Body of pancreas (tissue), 4 donors: Measurements from ENCODE around the gene ARHGAP22. TPM values are rescaled to one million over a fixed set of nuclear protein-coding genes. Genes with fewer than 3 reads are reported as not detected.

Experiments
- ATAC-seq: fragments of 150-250 bp; one replicate; pipeline ENCODE4 v1.9.1; 2016
- DNase-seq, 4 donors: peaks; one replicate each; pipeline ENCODE4 v3.0.0-alpha.2; 2019
- H3K27ac ChIP-seq, 4 donors: fragments of 200-600 bp; sonication (generic); 1 replicate in 3 of 4; 2 replicates in 1 of 4; pipeline versions ENCODE4 v1.5.1 to v1.6.1; 2016 to 2019; ENCODE audit warnings: mild to moderate bottlenecking in 1 of 4, mixed read lengths in 1 of 4, moderate library complexity in 1 of 4
- H3K27me3 ChIP-seq, 2 donors: fragments of 200-600 bp; sonication (generic); one replicate each; pipeline ENCODE4 v1.6.0; 2016; ENCODE audit warnings: mild to moderate bottlenecking in 1 of 2
- H3K36me3 ChIP-seq, 2 donors: fragments of 200-600 bp; sonication (generic); replicated peaks in 1 of 2; 2 replicates each; pipeline ENCODE4 v1.5.1; 2016; ENCODE audit warnings: low read depth in 2 of 2; ENCODE audit not compliant: insufficient read depth in 1 of 2
- H3K4me1 ChIP-seq: fragments of 200-600 bp; sonication (generic); one replicate; pipeline ENCODE4 v1.6.0; 2016
- H3K4me3 ChIP-seq, 2 donors: fragments of 200-600 bp; sonication (generic); 1 replicate in 1 of 2; 2 replicates in 1 of 2; pipeline ENCODE4 v1.5.1; 2016 to 2019
- H3K9me3 ChIP-seq, 3 donors: fragments of 200-600 bp; sonication (generic); 1 replicate in 2 of 3; 2 replicates in 1 of 3; pipeline ENCODE4 v1.5.1; 2016
- POLR2A ChIP-seq, 3 donors: fragments of 450-650 bp; IDR thresholded peaks; one replicate each; pipeline ENCODE4 v1.6.1; 2016; ENCODE audit warnings: antibody characterized with exemption in 3 of 3, mild to moderate bottlenecking in 2 of 3
- WGBS, 2 donors: methylation state at CpG; one replicate each; pipeline ENCODE4 v1.1.5; 2017; 5-methylcytosine and 5-hydroxymethylcytosine counted together
- intact Hi-C: fragments of 100-400 bp; cut with DNase I; formaldehyde crosslinking; loops from one replicate; pipeline ENCODE4 v1.15.1; 2023
- total RNA-seq, 2 donors: library from RNA; depleted of rRNA; stranded (reverse); fragments of >200 nt; gene quantifications; one replicate each; pipeline ENCODE4 v1.1.0, GENCODE V29; 2016
- TF ChIP-seq, protein P1 (sequence below), 7 experiments: fragments of 450-650 bp in 4 of 7; fragments of 200-600 bp in 3 of 7; sonication (generic) in 3 of 7; IDR thresholded peaks; one replicate each; pipeline ENCODE4 v1.5.1; 2016 to 2019; ENCODE audit warnings: antibody characterized with exemption in 7 of 7

Gene ARHGAP22
- total RNA-seq, 2 donors from 2014 or later: 1.6 to 4.6 TPM

DNA sequence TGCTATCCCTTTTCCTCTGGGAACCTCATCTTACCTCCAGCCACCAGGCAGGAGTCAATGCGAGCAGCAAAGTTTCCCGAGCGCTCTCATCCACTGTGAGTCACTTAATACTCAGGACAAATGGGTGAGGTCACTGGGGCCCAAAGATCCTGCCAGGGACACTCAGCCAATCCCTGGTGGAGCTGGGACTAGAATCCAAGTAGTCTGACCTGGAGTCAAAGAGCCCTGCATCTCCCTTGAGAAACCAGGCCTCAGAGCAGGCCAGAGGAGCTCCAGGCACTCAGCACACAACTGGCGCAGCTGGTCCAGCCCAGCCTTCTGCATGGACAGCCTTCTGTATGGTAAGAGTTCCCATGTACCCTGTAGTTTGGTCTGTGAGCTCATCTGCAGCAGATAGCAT is 156.1 kb downstream of the ARHGAP22 start:
- TF ChIP-seq POLR2A (IDR thresholded peaks at IDR 0.05): no peak
- TF ChIP-seq, protein P1, sequence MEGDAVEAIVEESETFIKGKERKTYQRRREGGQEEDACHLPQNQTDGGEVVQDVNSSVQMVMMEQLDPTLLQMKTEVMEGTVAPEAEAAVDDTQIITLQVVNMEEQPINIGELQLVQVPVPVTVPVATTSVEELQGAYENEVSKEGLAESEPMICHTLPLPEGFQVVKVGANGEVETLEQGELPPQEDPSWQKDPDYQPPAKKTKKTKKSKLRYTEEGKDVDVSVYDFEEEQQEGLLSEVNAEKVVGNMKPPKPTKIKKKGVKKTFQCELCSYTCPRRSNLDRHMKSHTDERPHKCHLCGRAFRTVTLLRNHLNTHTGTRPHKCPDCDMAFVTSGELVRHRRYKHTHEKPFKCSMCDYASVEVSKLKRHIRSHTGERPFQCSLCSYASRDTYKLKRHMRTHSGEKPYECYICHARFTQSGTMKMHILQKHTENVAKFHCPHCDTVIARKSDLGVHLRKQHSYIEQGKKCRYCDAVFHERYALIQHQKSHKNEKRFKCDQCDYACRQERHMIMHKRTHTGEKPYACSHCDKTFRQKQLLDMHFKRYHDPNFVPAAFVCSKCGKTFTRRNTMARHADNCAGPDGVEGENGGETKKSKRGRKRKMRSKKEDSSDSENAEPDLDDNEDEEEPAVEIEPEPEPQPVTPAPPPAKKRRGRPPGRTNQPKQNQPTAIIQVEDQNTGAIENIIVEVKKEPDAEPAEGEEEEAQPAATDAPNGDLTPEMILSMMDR (IDR thresholded peaks at IDR 0.05): no peak
- Histone ChIP-seq H3K36me3 (no peaks in the 10 kb centered on the region), H3K27ac (no peak overlapping the region), H3K4me1 (peaks cover 2% of the 10 kb centered on the region), H3K4me3 (no peak overlapping the region), H3K9me3 (no peaks in the 10 kb centered on the region), H3K27me3 (no peaks in the 10 kb centered on the region)
- intact Hi-C loops: no loop called here
- DNase-seq: peak in 1 of 4 donors; percentile 5
- 96 to 98% methylated on average over 3 to 4 of the region's 4 CpGs for WGBS, 2 donors
- ATAC-seq: no peak

DNA sequence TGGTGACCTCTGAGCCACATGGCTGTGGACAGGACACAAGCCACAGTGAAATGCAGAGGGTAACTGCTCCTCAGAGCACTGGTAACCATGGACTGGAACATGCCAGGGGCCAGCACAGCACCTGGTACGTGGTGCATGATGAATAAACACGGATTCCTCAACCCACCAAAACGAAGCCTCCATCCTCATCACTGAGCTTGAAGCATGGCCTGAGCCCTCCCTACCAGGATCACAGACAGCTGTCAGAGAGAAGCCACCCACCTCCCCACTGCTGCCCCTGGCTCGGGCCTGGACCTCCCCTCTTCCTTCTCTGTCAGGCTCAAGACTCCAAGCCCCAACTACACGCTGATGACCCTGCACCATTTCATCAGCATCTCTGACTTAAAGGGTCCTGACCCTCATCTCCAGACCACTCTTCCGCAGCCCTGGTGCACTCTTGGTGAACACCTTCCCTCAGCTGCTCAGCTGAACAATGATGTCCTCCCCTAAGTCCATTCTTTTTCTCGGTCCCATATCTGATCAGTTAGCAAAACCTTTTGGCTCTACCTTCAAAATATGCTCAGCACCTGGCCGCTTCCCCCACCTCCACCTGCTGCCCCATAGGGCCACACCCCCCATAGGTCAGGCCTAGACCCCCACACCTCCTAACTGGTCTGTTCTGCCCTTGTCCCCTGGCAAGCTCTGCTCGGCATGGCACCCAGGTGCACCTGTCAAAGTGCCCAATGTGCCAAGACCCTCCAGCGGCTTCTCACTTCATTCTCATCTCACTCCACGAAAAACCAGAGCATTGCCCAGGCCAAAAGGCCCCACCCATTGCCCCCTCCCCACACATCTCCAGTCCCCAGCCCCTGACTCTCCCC is 157.3 kb downstream of the ARHGAP22 start:
- no peak for ATAC-seq
- no peak overlapping the region for H3K4me3 ChIP-seq
- WGBS, 2 donors: 88 to 90% methylated on average over 11 of the region's 11 CpGs
- H3K4me1 ChIP-seq: no peaks in the 10 kb centered on the region
- H3K36me3 ChIP-seq: no peaks in the 10 kb centered on the region
- H3K9me3 ChIP-seq: no peaks in the 10 kb centered on the region
- H3K27me3 ChIP-seq: no peaks in the 10 kb centered on the region
- peak in 1 of 4 donors; percentile 7 for DNase-seq
- no peak for TF ChIP-seq POLR2A (IDR thresholded peaks at IDR 0.05)
- TF ChIP-seq, protein P1 (IDR thresholded peaks at IDR 0.05): no peak
- H3K27ac ChIP-seq: no peak overlapping the region
- intact Hi-C loops: no loop called here

DNA sequence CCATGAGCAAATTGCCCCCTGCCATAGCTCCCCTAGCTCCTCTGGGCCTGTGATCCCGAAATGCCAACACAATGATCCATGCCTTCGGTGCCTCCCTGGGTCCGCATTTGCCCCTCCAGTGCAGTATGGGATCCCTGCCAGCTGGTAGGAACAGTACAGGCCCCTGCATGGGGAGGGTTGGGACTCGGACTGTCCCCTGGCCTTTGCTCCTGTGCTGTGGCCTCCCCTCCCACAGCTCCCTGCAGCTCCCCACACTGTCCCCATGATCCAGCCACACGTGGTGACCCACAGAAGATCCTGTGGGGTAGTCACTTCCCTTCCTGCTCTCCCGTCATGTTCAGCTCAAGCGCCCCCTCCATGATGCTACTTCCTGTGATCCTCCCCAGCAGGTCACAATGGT is 158.1 kb downstream of the ARHGAP22 start:
- Histone ChIP-seq H3K4me3 (no peak overlapping the region), H3K27ac (no peak overlapping the region), H3K9me3 (no peaks in the 10 kb centered on the region), H3K36me3 (no peaks in the 10 kb centered on the region), H3K4me1 (no peaks in the 10 kb centered on the region), H3K27me3 (no peaks in the 10 kb centered on the region)
- no peak for TF ChIP-seq POLR2A (IDR thresholded peaks at IDR 0.05)
- TF ChIP-seq, protein P1 (IDR thresholded peaks at IDR 0.05): no peak
- WGBS, 2 donors: 81 to 86% methylated on average over 4 to 7 of the region's 7 CpGs
- intact Hi-C loops: no loop called here
- DNase-seq: peak in 1 of 4 donors; percentile 3
- no peak for ATAC-seq

DNA sequence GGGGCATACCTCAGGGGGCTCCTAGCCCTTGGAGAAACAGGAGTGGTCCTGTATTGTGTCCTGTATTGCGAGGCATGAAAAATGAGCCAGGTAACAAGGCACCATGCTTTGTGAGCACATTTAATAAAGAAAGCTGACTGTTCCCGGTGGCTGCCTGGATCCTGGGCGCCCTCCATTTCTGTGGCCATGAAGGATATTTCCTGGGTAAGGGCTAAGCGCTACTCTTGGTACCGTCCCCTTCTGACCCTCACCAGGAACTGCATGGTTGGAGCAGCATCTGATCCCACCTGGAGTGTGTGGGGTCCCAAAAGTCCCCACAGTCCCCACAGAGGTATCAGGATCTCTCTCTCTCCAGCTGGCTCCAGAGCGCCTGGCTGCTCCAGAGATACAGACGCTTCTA is 158.9 kb downstream of the ARHGAP22 start:
- Histone ChIP-seq H3K9me3 (no peaks in the 10 kb centered on the region), H3K4me1 (no peaks in the 10 kb centered on the region), H3K4me3 (no peak overlapping the region), H3K27ac (no peak overlapping the region), H3K36me3 (no peaks in the 10 kb centered on the region), H3K27me3 (no peaks in the 10 kb centered on the region)
- WGBS, 2 donors: 77 to 96% methylated on average over 5 to 7 of the region's 7 CpGs
- no peak for DNase-seq
- TF ChIP-seq POLR2A (IDR thresholded peaks at IDR 0.05): no peak
- TF ChIP-seq, protein P1 (IDR thresholded peaks at IDR 0.05): no peak
- intact Hi-C loops: no loop called here
- ATAC-seq: no peak
